IMR-90 (cell line): Measurements from ENCODE around the gene NR2C1. TPM values are rescaled to one million over a fixed set of nuclear protein-coding genes. Genes with fewer than 3 reads are reported as not detected.

Experiments
- ATAC-seq: fragments of 200-7000 bp; cut with Tn5 transposase; 2 replicates; pipeline ENCODE4 v1.9.1; 2020; ENCODE audit warnings: low read depth, mild to moderate bottlenecking, moderate library complexity
- BruUV-seq: library from RNA; stranded (reverse); fragments of 400-500 nt; replicated peaks from 2 replicates; lab custom pipeline; 2021; lab: Mats Ljungman, UMichigan
- CTCF ChIA-PET: fragments of 300-600 bp; formaldehyde crosslinking; extraction: SDS; loops from one replicate; lab custom pipeline; 2021; ENCODE audit warnings: antibody characterized with exemption; lab: Yijun Ruan, JAX
- POLR2A ChIA-PET: fragments of 300-600 bp; sonication (Branson Sonifier 250); formaldehyde crosslinking; loops from one replicate; lab custom pipeline; 2022; ENCODE audit warnings: antibody characterized with exemption; ENCODE audit not compliant: unreplicated experiment; lab: Charles Lee
- DNase-seq: peaks from one replicate; pipeline ENCODE4 v3.0.0; 2013
- H2AFZ ChIP-seq: replicated peaks from 2 replicates; pipeline ENCODE3; 2013; ENCODE audit warnings: low read length, mild to moderate bottlenecking; ENCODE audit not compliant: poor library complexity
- H2AK5ac ChIP-seq: 2 replicates; pipeline ENCODE4 v1.6.1; 2013; ENCODE audit warnings: low read depth, low read length, inconsistent platforms
- H2AK9ac ChIP-seq: replicated peaks from 2 replicates; pipeline ENCODE3; 2013; ENCODE audit warnings: mild to moderate bottlenecking, low read depth, low read length, moderate library complexity; ENCODE audit not compliant: poor library complexity
- H2BK120ac ChIP-seq: 2 replicates; pipeline ENCODE4 v1.6.1; 2013; ENCODE audit warnings: low read depth, low read length, inconsistent platforms
- H2BK15ac ChIP-seq: 3 replicates; pipeline ENCODE4 v1.6.1; 2013; ENCODE audit warnings: low read depth, low read length, inconsistent platforms
- H2BK20ac ChIP-seq: 2 replicates; pipeline ENCODE4 v1.6.1; 2013; ENCODE audit warnings: low read depth, mild to moderate bottlenecking, inconsistent platforms, low read length, moderate library complexity
- H2BK5ac ChIP-seq: 2 replicates; pipeline ENCODE4 v1.6.1; 2013; ENCODE audit warnings: mild to moderate bottlenecking, low read depth, low read length, inconsistent platforms; ENCODE audit not compliant: poor library complexity, severe bottlenecking
- H3K14ac ChIP-seq: replicated peaks from 2 replicates; pipeline ENCODE4 v1.6.1; 2013; ENCODE audit warnings: low read depth, low read length, inconsistent platforms
- H3K18ac ChIP-seq: 2 replicates; pipeline ENCODE4 v1.6.1; 2013; ENCODE audit warnings: low read depth, low read length, control low read depth
- H3K23ac ChIP-seq: 2 replicates; pipeline ENCODE4 v1.6.1; 2013; ENCODE audit warnings: low read depth, low read length, inconsistent platforms
- H3K27ac ChIP-seq: 2 replicates; pipeline ENCODE4 v1.5.1; 2013; ENCODE audit warnings: mild to moderate bottlenecking, control low read depth, low read length; ENCODE audit not compliant: insufficient read depth
- H3K27me3 ChIP-seq: 2 replicates; pipeline ENCODE4 v1.6.1; 2013; ENCODE audit warnings: low read length; ENCODE audit not compliant: control insufficient read depth, insufficient read depth
- H3K36me3 ChIP-seq: 2 replicates; pipeline ENCODE4 v1.6.1; 2013; ENCODE audit warnings: low read length, mixed read lengths; ENCODE audit not compliant: control insufficient read depth, insufficient read depth
- H3K4ac ChIP-seq: 2 replicates; pipeline ENCODE4 v1.6.1; 2013; ENCODE audit warnings: low read depth, low read length, inconsistent platforms
- H3K4me1 ChIP-seq: 2 replicates; pipeline ENCODE4 v1.6.1; 2013; ENCODE audit warnings: low read length, mixed read lengths; ENCODE audit not compliant: control insufficient read depth, insufficient read depth
- H3K4me2 ChIP-seq: 2 replicates; pipeline ENCODE4 v1.6.1; 2013; ENCODE audit warnings: low read depth, mild to moderate bottlenecking, control low read depth, low read length, moderate library complexity
- H3K4me3 ChIP-seq: 2 replicates; pipeline ENCODE4 v1.5.1; 2013; ENCODE audit warnings: low read depth, mild to moderate bottlenecking, control low read depth, low read length, moderate library complexity; ENCODE audit not compliant: insufficient read depth
- H3K56ac ChIP-seq: 2 replicates; pipeline ENCODE4 v1.6.1; 2013; ENCODE audit warnings: low read length, inconsistent platforms; ENCODE audit not compliant: insufficient read depth; ENCODE audit errors: extremely low read depth
- H3K79me1 ChIP-seq, 2 experiments: 2 replicates each; pipeline ENCODE4 v1.6.1; 2013; ENCODE audit warnings: low read length in 2 of 2, inconsistent platforms in 1 of 2, low read depth in 1 of 2
- H3K9ac ChIP-seq: 2 replicates; pipeline ENCODE4 v1.6.1; 2013; ENCODE audit warnings: low read depth, low read length, control low read depth
- H3K9me1 ChIP-seq: 2 replicates; pipeline ENCODE4 v1.6.1; 2013; ENCODE audit warnings: low read length, inconsistent platforms; ENCODE audit not compliant: insufficient read depth
- H3K9me3 ChIP-seq: 2 replicates; pipeline ENCODE4 v1.6.1; 2013; ENCODE audit warnings: low read length; ENCODE audit not compliant: control insufficient read depth, insufficient read depth
- H4K20me1 ChIP-seq: 2 replicates; pipeline ENCODE4 v1.6.1; 2013; ENCODE audit warnings: low read length, inconsistent platforms; ENCODE audit not compliant: insufficient read depth
- H4K5ac ChIP-seq: 2 replicates; pipeline ENCODE4 v1.6.1; 2013; ENCODE audit warnings: mild to moderate bottlenecking, low read depth, low read length, control low read depth
- H4K8ac ChIP-seq, 2 experiments: 2 replicates each; pipeline ENCODE4 v1.6.1; 2013; ENCODE audit warnings: low read depth in 2 of 2, low read length in 2 of 2, control low read depth in 1 of 2, inconsistent platforms in 1 of 2
- H4K91ac ChIP-seq: 2 replicates; pipeline ENCODE4 v1.6.1; 2013; ENCODE audit warnings: low read depth, low read length, inconsistent platforms; ENCODE audit not compliant: insufficient read depth
- BHLHE40 ChIP-seq: fragments of 150-350 bp; IDR thresholded peaks from 2 replicates; pipeline ENCODE4 v1.6.1; 2016; ENCODE audit warnings: mild to moderate bottlenecking, low read depth, low read length
- CEBPB ChIP-seq: IDR thresholded peaks from 2 replicates; pipeline ENCODE4 v1.6.1; 2012; ENCODE audit warnings: low read depth, low read length, improper control_type of control experiment
- CHD1 ChIP-seq: IDR thresholded peaks from 2 replicates; pipeline ENCODE4 v1.6.1; 2012; ENCODE audit warnings: low read depth, low read length, improper control_type of control experiment
- MAZ ChIP-seq: IDR thresholded peaks from 2 replicates; pipeline ENCODE4 v1.6.1; 2012; ENCODE audit warnings: low read depth, mild to moderate bottlenecking, low read length, improper control_type of control experiment, moderate library complexity, borderline replicate concordance
- NFE2L2 ChIP-seq: fragments of 150-350 bp; IDR thresholded peaks from 2 replicates; pipeline ENCODE4 v1.6.1; 2016; ENCODE audit warnings: low read depth, mild to moderate bottlenecking, low read length
- POLR2A ChIP-seq: IDR thresholded peaks from 2 replicates; pipeline ENCODE4 v1.6.1; 2012; ENCODE audit warnings: mild to moderate bottlenecking, low read depth, low read length
- RAD21 ChIP-seq: IDR thresholded peaks from 2 replicates; pipeline ENCODE4 v1.6.1; 2012; ENCODE audit warnings: low read length, improper control_type of control experiment
- USF2 ChIP-seq: fragments of 150-350 bp; IDR thresholded peaks from 2 replicates; pipeline ENCODE4 v1.6.1; 2017; ENCODE audit warnings: mild to moderate bottlenecking, antibody characterized with exemption, low read length, low read depth
- WGBS, 2 experiments: methylation state at CpG; one replicate each; pipeline versions ENCODE4 v1.1.5 to v1.1.7; 2013; ENCODE audit warnings: missing lambda C conversion rate in 2 of 2; ENCODE audit not compliant: insufficient read length in 1 of 2; ENCODE audit errors: extremely low coverage in 2 of 2; 5-methylcytosine and 5-hydroxymethylcytosine counted together
- dilution Hi-C: fragments of 300-500 bp; cut with HindIII; formaldehyde crosslinking; loops from one replicate; pipeline ENCODE4 v1.14.3; 2018; ENCODE audit warnings: low sequenced_read_pairs; ENCODE audit not compliant: unreplicated experiment
- in situ Hi-C: fragments of 300-500 bp; cut with MboI; formaldehyde crosslinking; loops from 3 replicates; pipeline ENCODE4 v1.14.3; 2019; ENCODE audit warnings: low sequenced_read_pairs, inconsistent platforms, mixed read lengths
- intact Hi-C: fragments of 100-400 bp; cut with micrococcal nuclease; formaldehyde crosslinking; loops from 2 replicates; pipeline ENCODE4 v1.10.0; 2022
- polyA plus RNA-seq, 3 experiments: library from polyadenylated mRNA; depleted of rRNA; stranded (reverse); fragments of >200 nt; gene quantifications; 2 replicates each; pipeline ENCODE4 v1.2.3, GENCODE V29; 2012; ENCODE audit warnings: low replicate concordance in 1 of 3
- total RNA-seq: library from RNA; depleted of rRNA; stranded (reverse); fragments of >200 nt; gene quantifications from 2 replicates; pipeline ENCODE4 v1.2.3, GENCODE V29; 2012

The NR2C1 gene
- total and polyA plus RNA-seq, 2 of the 4 experiments (the other 2 are of a cell fraction) = 12.7 to 14.1 TPM

- 61% methylated on average over 3 of the region's 4 CpGs; no CpG with 5 or more reads in 1 of the 2 experiments for WGBS, 2 experiments
- H3K4me2 ChIP-seq = peak overlapping the region; percentile 5; the same call in 1 of the 2 replicates
- no TSS peak for BruUV-seq
These were observed 42.9 kb upstream of the NR2C1 start for GRCh38 chr12:95116341-95116740.

More at GRCh38 chr12:95116341-95116740, 42.9 kb upstream of the NR2C1 start:
- peak overlapping the region; percentile 30; the same call in 1 of the 2 replicates for H2AK5ac ChIP-seq
- H2AK9ac ChIP-seq = no peak overlapping the region
- DNase-seq (no peak), ATAC-seq (0 out of 2 replicates have a peak, but pooled peaks have one; percentile 33)
- TF ChIP-seq POLR2A (no peak), USF2 (no peak), BHLHE40 (no peak), NFE2L2 (no peak), RAD21 (no peak), CHD1 (no peak), MAZ (no peak), CEBPB (0 out of 2 replicates have a peak, but pooled peaks have one; percentile 13)
- H2AFZ ChIP-seq = no peak overlapping the region
- H3K14ac ChIP-seq = 0 out of 2 replicates have a peak overlapping the region, but pooled peaks have one; percentile 7
- peaks cover 3% of the 10 kb centered on the region; the same call in 1 of the 2 replicates for H3K36me3 ChIP-seq
- peak overlapping the region; percentile 23; the same call in 1 of the 2 replicates for H4K5ac ChIP-seq
- CTCF ChIA-PET = interaction anchor here (1.0 to 2.2 kb wide), 3 partner anchors 101 to 357 kb away, joined by 5 to 16 read pairs (median 12); partner anchors contain the start of genes FGD6 and VEZT
- in situ Hi-C loops (loop anchor here (5.0 kb wide), 1 partner anchor 221 kb away; no protein-coding TSS in a partner anchor), intact Hi-C loops (loop anchor here (5.0 kb wide), 1 partner anchor 356 kb away; the partner anchor contains the start of gene METAP2), dilution Hi-C loops (no loop called here)
- peak overlapping the region in 1 of 2 experiments; percentile 33; a peak in 1 of 4 replicates for H4K8ac ChIP-seq
- no peaks in the 10 kb centered on the region; a peak in 1 of 4 replicates for H3K79me1 ChIP-seq
- no peaks in the 10 kb centered on the region for H3K9me1 ChIP-seq
- H3K4ac ChIP-seq = no peak overlapping the region; the same call in 1 of the 2 replicates
- no peak overlapping the region for H3K23ac ChIP-seq
- no peaks in the 10 kb centered on the region for H3K9me3 ChIP-seq
- H3K56ac ChIP-seq = no peak overlapping the region
- peaks cover 15% of the 10 kb centered on the region for H3K4me1 ChIP-seq
- no peaks in the 10 kb centered on the region for H4K20me1 ChIP-seq
- H2BK120ac ChIP-seq = 0 out of 2 replicates have a peak overlapping the region, but pooled peaks have one; percentile 16
- H3K4me3 ChIP-seq = no peak overlapping the region
- H2BK5ac ChIP-seq = peak overlapping the region; percentile 49
- no peak overlapping the region for H3K27ac ChIP-seq
- peak overlapping the region; percentile 34; the same call in 1 of the 2 replicates for H3K18ac ChIP-seq
- POLR2A ChIA-PET = no interaction called here
- 0 out of 2 replicates have a peak overlapping the region, but pooled peaks have one; percentile 13 for H2BK20ac ChIP-seq
- H3K27me3 ChIP-seq = no peaks in the 10 kb centered on the region
- H3K9ac ChIP-seq = peak overlapping the region; percentile 4; the same call in 1 of the 2 replicates
- no peak overlapping the region for H2BK15ac ChIP-seq
- H4K91ac ChIP-seq = no peak overlapping the region
